GM19324 (cell line): Measurements from ENCODE around the gene MISP.

Experiments
- ATAC-seq: cut with Tn5 transposase; IDR thresholded peaks from one replicate; pipeline ENCODE4 v1.9.1; 2021; ENCODE audit warnings: mild to moderate bottlenecking, moderate library complexity; ENCODE audit not compliant: unreplicated experiment, low FRiP score

The MISP gene

DNA sequence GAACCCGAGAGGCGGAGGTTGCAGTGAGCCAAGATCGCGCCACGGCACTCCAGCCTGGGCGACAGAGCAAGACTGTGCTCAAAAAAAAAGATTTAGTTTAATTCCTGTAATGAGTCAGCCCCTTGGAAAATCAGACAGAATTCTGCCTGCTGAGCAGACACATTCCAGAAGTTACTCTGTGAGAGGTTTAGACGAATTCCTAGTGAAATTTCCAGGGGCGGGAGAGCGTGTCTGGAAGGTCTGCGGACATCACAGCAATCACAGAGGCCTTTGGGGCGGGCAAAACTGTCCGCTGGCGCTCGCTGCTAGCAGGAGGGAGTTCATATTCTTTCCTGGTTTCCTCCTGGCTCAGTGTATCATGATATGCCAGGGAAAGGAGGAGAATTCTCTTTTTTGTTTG, 17.5 kb downstream of the MISP start:
- no peak for ATAC-seq

- no peak for ATAC-seq
Observed at GRCh38 chr19:769616-770015, 18.7 kb downstream of the MISP start.

- ATAC-seq = no peak
Observed at GRCh38 chr19:771332-771785, 20.4 kb downstream of the MISP start.

- ATAC-seq = no peak
Observed at GRCh38 chr19:772063-772462, 21.2 kb downstream of the MISP start.

DNA sequence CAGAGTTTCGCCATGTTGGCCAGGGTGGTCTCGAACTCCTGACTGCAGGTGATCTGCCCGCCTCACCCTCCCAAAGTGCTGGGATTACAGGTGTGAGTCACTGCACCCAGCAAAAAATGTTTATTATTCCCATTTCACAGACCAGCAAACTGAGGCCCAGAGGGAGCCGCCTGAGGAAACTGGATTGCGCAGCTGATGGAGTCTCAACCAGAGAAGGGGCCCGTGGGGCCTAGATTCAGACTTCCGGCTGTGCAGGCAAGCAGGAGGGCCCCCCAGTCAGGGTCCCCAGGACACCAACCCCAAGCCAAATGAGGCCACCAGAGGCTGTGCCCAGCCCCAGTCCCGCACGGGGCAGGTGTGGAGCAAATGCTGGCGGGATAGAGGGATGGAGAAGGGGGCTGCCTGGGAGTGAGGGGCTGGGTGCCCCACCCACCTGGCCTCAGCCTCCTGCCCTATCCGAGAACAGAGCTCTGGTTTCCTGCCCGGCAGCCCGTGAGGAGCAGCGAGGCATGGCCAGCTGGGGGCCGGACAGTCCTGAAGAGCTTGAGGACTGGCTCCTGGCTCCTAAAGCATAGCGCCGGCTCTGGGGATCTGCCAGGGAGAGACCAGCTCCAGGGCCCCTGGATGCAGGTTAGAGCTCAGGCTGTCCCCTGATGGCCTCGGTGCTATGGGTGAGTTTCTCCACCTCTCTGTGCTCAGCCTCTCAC, 22.0 kb downstream of the MISP start:
- ATAC-seq = no peak

GRCh38 chr19:776549-776948, 25.6 kb downstream of the MISP start:
- no peak for ATAC-seq

GRCh38 chr19:778910-779653, 28.2 kb downstream of the MISP start:
- no peak for ATAC-seq

GRCh38 chr19:780935-781334, 30.0 kb downstream of the MISP start:
- ATAC-seq = no peak

DNA sequence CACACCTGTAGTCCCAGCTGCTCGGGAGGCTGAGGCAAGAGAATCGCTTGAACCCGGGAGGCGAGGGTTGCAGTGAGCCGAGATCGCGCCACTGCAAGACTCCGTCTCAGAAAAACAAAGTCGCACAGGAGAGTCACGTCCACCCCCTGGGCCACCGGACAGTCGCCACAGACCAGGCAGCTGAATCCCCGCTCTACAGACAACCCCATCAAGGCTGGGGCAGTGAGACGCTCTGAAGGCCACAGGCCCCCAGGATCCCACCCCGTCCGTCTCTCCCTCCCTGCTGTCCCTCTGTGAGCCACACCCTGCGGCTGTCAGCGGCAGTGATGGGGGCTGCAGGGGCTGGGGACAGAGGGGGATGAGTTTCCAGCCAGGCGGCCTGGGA, 30.9 kb downstream of the MISP start:
- no peak for ATAC-seq

DNA sequence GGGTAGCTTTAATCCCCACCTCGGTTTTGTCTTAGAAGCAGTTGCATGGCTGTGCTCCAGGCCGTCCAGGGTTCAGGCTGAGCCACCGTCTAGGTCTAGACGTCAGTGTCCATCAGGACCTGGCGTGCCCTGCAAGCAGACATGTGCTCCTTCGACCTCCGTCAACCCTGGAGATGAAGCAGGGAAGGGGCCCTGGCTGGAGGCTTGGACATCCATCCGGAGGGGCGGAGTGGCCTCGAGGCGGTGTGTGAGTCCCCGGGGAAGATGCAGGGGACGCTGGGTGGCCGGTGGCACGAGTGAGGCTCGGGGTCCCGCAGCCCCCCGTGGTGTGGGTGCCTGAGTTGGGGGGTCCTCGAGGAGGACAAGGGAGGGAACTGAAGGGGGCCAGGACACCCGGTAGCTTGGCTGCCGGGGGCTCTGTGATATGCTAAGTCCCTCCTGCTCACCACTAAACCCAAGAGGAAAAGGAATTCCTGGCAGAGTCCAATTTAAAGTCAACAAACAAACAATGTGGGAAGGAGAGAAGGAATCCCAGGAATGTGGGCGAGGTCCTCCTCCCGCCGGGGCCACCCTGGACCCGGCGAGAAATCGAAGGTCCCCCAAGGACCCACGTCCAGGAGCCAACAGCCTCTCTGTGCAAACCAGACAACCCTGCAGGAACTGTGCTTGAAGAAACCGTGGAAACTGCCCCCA, 31.4 kb downstream of the MISP start:
- ATAC-seq = no peak

GRCh38 chr19:782878-783668, 32.2 kb downstream of the MISP start:
- no peak for ATAC-seq

GRCh38 chr19:784541-784940, 33.6 kb downstream of the MISP start:
- no peak for ATAC-seq

- ATAC-seq = no peak
Observed at GRCh38 chr19:787536-787935, 36.6 kb downstream of the MISP start.

DNA sequence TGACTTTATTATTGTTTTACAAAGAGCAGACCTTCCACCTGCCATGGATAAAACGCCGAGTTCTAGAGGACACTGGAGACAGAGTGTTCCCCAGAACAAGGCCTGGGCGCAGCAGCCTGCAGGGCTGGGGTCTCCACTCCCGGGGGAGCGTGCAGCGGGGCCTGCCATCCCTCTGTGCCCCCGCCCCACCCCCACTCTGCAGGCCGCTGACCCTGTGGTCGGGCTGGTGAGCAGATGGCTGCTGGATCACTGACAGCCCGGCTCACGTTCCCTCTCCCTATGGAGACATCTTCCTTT, 37.7 kb downstream of the MISP start:
- ATAC-seq = no peak

GRCh38 chr19:788983-789700, 38.2 kb downstream of the MISP start:
- no peak for ATAC-seq

DNA sequence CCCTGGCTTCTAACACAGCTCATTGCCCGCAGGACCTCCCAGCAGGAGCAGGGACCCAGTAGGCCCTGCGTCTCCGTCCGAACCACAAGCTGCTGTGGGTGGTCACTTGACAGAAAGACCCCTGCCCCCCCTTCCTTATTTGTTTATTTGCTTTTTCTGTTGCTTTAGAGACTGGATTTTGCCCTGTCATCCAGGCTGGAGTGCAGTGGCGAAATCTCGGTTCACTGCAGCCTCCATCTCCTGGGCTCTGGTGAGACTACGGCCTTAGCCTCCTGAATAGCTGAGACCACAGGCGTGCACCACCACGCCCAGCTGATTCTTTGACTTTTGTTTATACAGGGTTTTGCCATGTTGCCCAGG, 38.8 kb downstream of the MISP start:
- ATAC-seq = no peak

DNA sequence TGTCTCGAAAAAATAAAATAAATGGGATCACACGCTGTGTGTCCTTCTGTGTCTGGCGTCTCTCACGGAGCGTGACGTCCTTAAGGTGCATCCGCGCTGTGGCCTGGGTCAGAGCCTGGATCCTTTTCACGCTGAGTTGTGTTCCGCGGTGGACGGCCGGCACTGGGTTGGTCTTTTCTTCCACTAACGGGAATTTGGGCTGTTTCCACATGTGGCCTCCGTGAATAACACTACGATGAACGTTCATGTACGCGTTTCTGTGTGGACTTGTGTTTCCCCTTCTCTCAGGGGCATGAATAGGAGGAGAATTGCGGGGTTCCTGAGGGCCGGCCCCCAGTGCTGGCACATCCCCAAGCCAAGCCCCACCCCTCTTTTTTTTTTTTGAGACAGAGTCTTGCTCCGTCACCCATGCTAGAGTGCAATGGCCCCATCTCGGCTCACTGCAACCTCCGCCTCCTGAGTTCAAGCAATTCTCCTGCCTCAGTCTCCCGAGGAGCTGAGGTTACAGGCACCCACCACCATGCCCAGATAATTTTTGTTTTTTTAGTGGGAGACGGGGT, 40.2 kb downstream of the MISP start:
- no peak for ATAC-seq

DNA sequence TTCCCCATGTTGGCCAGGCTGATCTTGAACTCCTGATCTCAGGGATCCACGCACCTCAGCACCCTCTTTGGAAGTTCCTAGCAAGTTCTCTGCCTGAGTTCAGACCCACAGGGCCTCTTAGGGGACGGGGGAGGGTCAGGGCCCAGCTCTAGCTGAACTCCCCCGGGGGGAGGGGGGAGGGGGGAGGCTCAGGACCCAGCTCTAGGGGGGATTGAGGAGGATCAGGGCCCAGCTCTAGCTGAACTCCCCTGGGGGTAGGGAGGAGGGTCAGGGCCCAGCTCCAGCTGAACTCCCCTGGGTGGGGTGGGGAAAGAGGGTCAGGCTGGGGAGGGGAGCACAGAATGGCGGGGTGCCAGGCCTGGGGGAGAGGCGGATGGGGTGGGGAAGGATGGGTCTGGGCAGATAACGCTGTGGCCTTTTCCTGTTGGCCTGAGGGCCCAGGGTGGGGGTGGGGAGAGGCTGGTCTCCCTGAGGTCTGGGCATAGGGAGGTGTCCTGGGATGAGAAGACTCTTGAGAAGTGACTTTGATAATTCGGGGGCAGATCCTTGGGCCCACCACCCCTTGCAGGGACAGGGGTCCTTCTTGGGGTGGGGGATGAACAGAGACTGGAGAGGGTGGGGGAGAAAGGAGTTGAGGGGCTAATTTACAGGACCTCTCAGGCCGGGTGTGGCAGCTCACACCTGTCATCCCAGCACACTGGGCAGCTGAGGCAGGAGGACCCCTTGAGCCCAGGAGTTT, 40.8 kb downstream of the MISP start:
- ATAC-seq = no peak

DNA sequence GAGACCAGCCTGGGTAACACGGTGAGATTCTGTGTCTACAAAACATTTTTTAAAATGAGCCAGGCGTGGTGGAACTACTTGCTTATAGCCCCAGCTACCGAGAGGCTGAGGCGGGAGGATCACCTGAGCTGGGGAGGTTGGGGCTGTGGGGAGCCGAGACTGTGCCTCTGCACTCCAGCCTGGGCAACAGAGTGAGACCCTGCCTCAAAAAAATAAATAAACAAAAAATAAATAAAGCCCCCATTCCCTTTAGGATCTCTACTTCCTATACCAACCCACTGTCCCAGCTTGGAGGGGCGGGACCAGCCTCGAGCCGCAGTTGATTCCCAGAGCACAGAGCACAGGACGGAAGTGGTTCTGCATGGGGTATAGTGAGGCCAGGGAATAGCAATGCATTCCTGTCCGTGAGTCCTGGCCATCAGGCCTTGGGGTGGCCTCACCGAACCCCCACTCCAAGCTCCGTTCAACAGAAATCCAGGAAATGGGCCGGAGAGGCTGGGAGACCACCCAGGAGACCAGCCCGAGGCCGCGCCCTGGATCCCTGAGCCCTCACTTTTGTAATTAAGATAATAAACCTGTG, 41.5 kb downstream of the MISP start:
- ATAC-seq = no peak
